Loucy (cell line): Measurements from ENCODE around the gene REST.

Source experiments
- CTCF ChIP-seq: fragments of 200-600 bp; sonication (generic); conservative IDR thresholded peaks from 2 replicates; pipeline ENCODE4 v1.5.1; 2014; ENCODE audit warnings: mild to moderate bottlenecking, antibody characterized with exemption, low read length
- EZH2phosphoT487 ChIP-seq: fragments of 200-600 bp; IDR thresholded peaks from 2 replicates; pipeline ENCODE4 v1.6.1; 2018; ENCODE audit warnings: antibody characterized with exemption, mild to moderate bottlenecking, moderate library complexity, borderline replicate concordance

GRCh38 chr4:56953680-56954520 is 46.2 kb downstream of the REST start:
- TF ChIP-seq CTCF (no peak), EZH2phosphoT487 (no peak)
